Colonic mucosa (tissue), 4 donors: ENCODE results near the gene PRKCA. TPM values are rescaled to one million over a fixed set of nuclear protein-coding genes. Genes with fewer than 3 reads are reported as not detected.

Experiments used
- DNase-seq: peaks from one replicate; pipeline ENCODE4 v3.0.0-alpha.2; 2020
- H3K27ac ChIP-seq: fragments of 200-600 bp; one replicate; pipeline ENCODE4 v1.8.0; 2021
- H3K27me3 ChIP-seq: fragments of 200-600 bp; one replicate; pipeline ENCODE4 v1.8.0; 2021
- H3K36me3 ChIP-seq: fragments of 200-600 bp; one replicate; pipeline ENCODE4 v1.8.0; 2021
- H3K4me1 ChIP-seq: fragments of 200-600 bp; one replicate; pipeline ENCODE4 v1.8.0; 2021; ENCODE audit warnings: mild to moderate bottlenecking
- H3K4me3 ChIP-seq: fragments of 200-600 bp; one replicate; pipeline ENCODE4 v1.8.0; 2021
- H3K9ac ChIP-seq, 2 donors: one replicate each; pipeline ENCODE4 v1.7.0; 2013; ENCODE audit warnings: control low read depth in 2 of 2, low read depth in 2 of 2, low read length in 2 of 2
- H3K9me3 ChIP-seq: fragments of 200-600 bp; one replicate; pipeline ENCODE4 v1.8.0; 2021
- intact Hi-C: fragments of 100-400 bp; cut with DNase I; formaldehyde crosslinking; loops from one replicate; pipeline ENCODE4 v1.14.1; 2022
- total RNA-seq, 2 donors: library from RNA; stranded (reverse); fragmentation: NEBNext Ultra II Directional in 1 of 2; extraction: Animal tissue kit (Norgen Biotek cat#: 25700) in 1 of 2; gene quantifications; one replicate each; pipeline ENCODE4 v1.2.1, GENCODE V29; 2021
- TF ChIP-seq, protein P1 (sequence below): fragments of 200-600 bp; IDR thresholded peaks from one replicate; pipeline ENCODE4 v1.8.0; 2022; ENCODE audit warnings: antibody characterized with exemption, mild to moderate bottlenecking
- donor health status: healthy.
- donor health status: DM: no; HTN: no; CAD: no.
- donor health status: DM: no; HTN: no; CAD: no.

The PRKCA gene
- total RNA-seq, 2 donors from 2014 or later: 40.0 to 41.8 TPM

DNA sequence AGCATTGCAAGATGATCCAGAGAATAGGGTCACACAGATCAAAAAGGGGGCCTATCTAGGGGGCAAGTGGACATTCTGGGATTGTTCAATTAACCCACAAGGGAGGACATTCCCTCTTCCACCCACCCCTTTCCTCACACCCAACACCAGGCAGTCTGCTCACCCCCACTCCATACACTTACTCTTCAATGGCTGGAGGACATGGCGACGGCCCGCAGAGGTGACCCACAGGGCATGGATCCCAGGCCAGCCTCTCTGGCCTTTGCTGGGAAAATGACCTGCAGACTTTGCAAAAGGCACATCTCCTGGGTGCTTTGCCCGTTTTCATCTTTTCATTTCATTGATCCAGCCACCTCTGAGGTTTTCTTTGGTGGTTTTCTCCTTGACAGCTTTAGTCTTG is 530.8 kb downstream of the PRKCA start:
- TF ChIP-seq, protein P1, sequence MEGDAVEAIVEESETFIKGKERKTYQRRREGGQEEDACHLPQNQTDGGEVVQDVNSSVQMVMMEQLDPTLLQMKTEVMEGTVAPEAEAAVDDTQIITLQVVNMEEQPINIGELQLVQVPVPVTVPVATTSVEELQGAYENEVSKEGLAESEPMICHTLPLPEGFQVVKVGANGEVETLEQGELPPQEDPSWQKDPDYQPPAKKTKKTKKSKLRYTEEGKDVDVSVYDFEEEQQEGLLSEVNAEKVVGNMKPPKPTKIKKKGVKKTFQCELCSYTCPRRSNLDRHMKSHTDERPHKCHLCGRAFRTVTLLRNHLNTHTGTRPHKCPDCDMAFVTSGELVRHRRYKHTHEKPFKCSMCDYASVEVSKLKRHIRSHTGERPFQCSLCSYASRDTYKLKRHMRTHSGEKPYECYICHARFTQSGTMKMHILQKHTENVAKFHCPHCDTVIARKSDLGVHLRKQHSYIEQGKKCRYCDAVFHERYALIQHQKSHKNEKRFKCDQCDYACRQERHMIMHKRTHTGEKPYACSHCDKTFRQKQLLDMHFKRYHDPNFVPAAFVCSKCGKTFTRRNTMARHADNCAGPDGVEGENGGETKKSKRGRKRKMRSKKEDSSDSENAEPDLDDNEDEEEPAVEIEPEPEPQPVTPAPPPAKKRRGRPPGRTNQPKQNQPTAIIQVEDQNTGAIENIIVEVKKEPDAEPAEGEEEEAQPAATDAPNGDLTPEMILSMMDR: no peak
- intact Hi-C loops: no loop called here
- no peaks in the 10 kb centered on the region for H3K4me1 ChIP-seq
- H3K27me3 ChIP-seq: peaks cover 32% of the 10 kb centered on the region
- no peak overlapping the region for H3K9ac ChIP-seq
- H3K9me3 ChIP-seq: no peaks in the 10 kb centered on the region
- no peaks in the 10 kb centered on the region for H3K36me3 ChIP-seq
- H3K4me3 ChIP-seq: no peak overlapping the region
- no peak overlapping the region for H3K27ac ChIP-seq
- DNase-seq: no peak

DNA sequence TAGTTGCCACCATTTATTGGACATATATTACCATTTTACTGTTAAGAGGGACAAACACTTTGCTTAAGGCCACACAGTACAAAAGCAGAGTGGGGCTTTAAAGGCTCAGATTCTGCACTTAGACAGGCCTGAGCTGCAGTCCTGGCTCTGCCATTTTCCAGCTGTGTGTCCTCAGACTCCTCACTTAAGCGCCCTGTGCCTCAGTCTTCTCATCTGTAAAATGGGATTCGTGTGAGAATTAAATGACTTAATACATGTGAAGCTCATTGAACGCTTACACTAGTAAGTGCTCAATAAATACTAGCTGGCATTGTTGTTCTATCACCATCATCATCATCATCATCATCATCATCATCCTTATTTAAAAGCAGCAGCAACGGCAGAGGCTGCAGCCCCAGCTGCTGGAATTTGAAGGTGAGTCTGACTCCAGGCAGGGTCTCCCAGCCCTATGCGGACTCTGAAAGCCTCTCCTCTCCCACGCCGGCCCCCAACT is 532.1 kb downstream of the PRKCA start:
- Histone ChIP-seq H3K9ac (no peak overlapping the region), H3K27me3 (peaks cover 32% of the 10 kb centered on the region)
- TF ChIP-seq, protein P1: no peak

DNA sequence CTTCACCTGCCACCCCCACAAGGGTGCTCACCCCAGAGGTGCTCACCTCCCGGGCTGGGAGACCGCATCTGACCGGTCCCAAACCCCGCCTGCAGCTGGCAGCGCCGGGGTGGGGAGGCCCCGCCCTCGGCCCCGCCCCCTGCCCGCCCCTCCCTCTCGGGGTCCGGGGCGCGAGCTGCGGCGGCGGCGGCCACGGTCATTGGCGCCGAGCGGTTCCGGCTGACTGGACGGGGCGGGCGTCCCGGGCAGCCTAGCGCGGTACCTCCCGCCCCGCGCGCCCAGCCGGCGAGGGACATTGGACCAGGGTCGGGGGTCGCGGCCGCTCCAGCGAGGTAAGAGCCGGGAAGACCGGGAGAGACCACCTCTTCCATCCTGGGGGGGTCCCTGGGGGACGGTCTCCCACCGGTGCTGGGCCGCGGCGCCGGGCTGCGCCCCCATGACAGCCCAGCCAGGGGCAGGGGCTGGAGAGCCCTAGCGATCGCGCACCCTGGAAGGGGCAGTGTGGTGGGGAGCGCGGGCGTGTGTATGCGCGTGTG is 532.6 kb downstream of the PRKCA start, which contains the start of gene CACNG5:
TSS of gene CACNG5 (plus strand) at position 199 of the 536 bp plus-strand sequence. CDS start 42,216 bp downstream, outside the sequence.
- TF ChIP-seq, protein P1: no peak
- Histone ChIP-seq H3K4me3 (no peak within 1 kb of the TSS), H3K9me3 (no peaks in the 10 kb centered on the region), H3K36me3 (no peaks in the 10 kb centered on the region), H3K27me3 (peaks cover 30% of the 10 kb centered on the region), H3K27ac (no peak within 1 kb of the TSS), H3K4me1 (no peaks in the 10 kb centered on the region), H3K9ac (no peak within 1 kb of the TSS)
- no peak for DNase-seq
- intact Hi-C loops: no loop called here

More for the DNA sequence above, 532.1 kb downstream of the PRKCA start:
- intact Hi-C loops: no loop called here
- Histone ChIP-seq H3K4me1 (no peaks in the 10 kb centered on the region), H3K27ac (no peak overlapping the region), H3K4me3 (no peak overlapping the region), H3K9me3 (no peaks in the 10 kb centered on the region), H3K36me3 (no peaks in the 10 kb centered on the region)
- DNase-seq: no peak

DNA sequence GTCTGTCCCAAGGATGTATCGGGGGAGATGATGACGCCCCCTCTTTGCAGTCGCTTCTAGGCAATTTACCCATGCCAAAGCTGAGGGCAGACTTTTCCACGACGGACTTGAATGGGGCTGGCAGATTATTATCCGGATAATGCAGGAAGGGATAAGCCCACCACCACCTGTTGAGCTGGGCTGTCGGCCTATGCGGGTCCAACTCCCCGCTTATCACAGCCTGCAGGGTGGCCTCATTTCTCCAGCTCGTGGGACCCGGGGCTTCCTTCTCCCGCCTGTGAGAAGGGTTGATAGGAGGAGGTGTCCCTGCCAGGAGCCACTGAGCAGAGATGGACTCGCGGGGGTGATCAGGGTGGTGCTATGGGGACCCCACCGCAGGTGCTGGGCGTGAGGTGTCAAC is 533.1 kb downstream of the PRKCA start:
- H3K27me3 ChIP-seq: peaks cover 27% of the 10 kb centered on the region
- intact Hi-C loops: no loop called here
- TF ChIP-seq, protein P1: no peak

DNA sequence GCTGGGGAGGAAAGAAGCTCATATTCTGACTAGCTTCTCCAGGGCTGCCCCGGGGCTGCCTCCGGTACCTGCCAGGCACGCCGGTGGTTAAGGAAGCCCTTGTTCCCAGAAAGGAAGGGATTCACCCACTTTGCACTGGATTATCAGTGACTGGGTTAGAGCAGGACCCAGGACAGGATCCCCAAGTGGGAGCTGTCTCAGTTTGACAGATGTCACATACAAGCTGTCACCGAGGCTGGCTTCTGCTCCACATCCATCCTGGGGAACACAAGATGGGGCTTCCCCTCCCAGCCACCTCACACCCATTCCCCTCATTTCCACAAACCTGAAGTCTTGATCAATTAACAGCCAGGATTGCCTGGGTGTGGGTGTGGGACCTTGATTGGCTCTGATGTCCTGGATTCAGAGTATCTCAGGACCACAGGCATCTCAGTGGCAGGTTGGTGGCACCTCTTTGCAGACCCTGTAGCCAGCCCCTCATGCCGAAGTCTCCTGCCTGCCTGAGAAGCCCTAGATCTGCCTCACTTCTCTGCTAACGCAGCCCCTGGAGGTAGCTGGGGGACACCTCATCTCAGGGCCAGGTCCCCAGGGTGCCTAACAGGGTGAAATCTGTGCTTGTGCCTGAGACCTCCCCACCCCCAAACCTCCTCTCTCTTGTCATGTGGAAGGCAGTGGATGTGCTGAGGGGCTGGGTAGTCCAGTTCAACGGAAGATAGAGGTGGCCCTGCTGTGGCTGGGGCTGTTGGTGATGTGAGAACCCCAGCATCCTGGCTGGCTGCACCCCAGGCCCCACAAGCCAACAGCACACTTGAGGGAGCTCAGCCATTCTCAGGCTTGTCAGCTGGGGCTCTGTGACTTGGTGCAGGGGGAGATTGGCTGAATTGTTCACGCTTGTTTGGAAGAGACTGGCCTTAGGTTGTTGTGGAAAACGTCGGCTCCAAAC is 533.9 kb downstream of the PRKCA start:
- intact Hi-C loops: no loop called here
- Histone ChIP-seq H3K27ac (no peak overlapping the region), H3K9ac (no peak overlapping the region), H3K4me3 (no peak overlapping the region), H3K4me1 (no peaks in the 10 kb centered on the region), H3K9me3 (no peaks in the 10 kb centered on the region), H3K27me3 (peaks cover 27% of the 10 kb centered on the region), H3K36me3 (no peaks in the 10 kb centered on the region)
- no peak for DNase-seq
- TF ChIP-seq, protein P1: no peak

More for the DNA sequence above, 533.1 kb downstream of the PRKCA start:
- DNase-seq: no peak
- no peaks in the 10 kb centered on the region for H3K9me3 ChIP-seq
- no peak overlapping the region for H3K4me3 ChIP-seq
- no peak overlapping the region for H3K27ac ChIP-seq
- H3K9ac ChIP-seq: no peak overlapping the region
- no peaks in the 10 kb centered on the region for H3K36me3 ChIP-seq
- H3K4me1 ChIP-seq: no peaks in the 10 kb centered on the region
